Activated CD4-positive, alpha-beta T cell treated with anti-CD3 and anti-CD28 coated beads, Interleukin-2, Interleukin-6, amounts not matched to agents 100 ng/mL and 50 ng/mL, durations not matched to agents 16 hours and 8 hours (primary cell): ENCODE data around the gene BCR.

Source experiments
- DNase-seq: peaks from one replicate; pipeline ENCODE4 v3.0.0-alpha.2; 2020

BCR gene

DNA sequence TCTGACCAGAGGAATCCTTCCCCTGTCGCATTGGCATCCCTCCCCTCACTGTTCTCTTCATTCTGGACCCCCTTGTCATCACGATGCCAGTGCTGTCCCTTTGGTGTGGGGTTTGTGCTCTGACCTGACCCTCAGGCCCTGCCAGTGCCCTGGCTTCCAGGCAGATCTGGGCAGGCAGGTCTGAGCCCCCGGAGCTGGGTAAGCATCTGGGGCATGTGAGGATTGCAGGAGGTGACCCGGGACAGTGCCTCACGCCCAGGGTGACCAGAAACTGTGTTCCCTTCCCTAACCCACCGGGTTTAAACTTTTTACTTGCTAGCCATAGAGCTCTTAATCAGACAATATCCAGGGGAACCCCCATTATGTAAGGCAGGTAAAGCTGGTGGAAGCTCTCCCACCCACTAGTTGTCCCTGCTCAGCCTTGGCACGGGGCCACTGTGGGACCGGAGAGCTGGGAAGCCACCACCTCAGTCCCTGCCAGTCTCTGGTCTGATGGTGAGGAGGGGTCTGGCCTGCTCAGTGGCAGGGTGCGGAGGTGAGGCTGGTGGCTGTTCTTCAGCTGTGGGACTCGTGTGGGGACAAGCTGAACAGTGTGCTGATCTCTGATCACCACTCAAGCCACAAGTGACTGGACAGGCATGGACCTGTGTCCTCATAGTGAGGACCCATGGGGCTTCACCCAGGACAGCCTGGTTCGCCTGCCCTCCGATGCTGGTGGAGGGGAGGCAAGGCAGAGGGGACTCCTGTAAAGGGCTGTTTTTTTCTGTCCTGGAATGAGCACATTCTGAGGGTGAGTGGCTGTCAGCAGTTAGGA is 38.0 kb downstream of the BCR start:
- no peak for DNase-seq

DNA sequence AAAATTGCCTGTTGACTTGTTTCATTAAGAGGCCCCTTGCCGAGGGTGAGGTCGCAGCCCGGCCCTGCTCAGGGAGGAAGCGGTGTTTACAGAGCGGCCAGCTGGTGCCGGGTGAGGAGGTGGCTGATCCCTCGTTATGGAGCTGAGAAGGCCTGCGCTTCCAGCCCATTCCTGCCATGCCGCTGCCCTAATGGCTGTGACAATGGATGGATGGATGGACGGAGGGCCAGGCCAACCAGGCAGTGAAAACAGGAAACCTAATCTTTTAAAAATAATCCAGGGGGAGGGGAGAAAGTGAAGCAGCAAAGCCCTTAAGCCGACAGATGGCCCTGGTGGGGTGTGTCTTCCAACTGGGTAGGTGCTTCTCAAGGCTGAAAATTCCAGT is 38.5 kb downstream of the BCR start:
- DNase-seq = peak; percentile 39

DNA sequence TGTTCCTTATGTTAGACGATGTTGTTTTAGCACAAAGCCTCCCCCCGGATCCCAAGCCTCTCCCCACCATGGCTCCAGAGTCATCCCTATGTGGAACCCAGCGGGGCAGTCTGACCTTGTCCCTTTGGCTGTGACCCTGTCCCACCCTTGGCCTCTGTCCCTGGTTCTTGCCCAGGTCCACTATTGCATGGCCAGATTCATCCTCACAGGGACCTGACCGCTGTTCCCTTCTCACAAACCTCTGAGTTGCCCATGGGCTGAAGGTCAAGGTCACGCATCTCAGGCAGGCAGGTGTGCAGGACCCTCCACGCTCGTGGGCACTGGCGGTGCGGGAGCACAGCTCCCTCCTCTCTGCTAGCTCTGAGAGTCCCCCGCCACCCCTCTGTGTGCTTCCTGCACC is 39.0 kb downstream of the BCR start:
- DNase-seq = no peak

DNA sequence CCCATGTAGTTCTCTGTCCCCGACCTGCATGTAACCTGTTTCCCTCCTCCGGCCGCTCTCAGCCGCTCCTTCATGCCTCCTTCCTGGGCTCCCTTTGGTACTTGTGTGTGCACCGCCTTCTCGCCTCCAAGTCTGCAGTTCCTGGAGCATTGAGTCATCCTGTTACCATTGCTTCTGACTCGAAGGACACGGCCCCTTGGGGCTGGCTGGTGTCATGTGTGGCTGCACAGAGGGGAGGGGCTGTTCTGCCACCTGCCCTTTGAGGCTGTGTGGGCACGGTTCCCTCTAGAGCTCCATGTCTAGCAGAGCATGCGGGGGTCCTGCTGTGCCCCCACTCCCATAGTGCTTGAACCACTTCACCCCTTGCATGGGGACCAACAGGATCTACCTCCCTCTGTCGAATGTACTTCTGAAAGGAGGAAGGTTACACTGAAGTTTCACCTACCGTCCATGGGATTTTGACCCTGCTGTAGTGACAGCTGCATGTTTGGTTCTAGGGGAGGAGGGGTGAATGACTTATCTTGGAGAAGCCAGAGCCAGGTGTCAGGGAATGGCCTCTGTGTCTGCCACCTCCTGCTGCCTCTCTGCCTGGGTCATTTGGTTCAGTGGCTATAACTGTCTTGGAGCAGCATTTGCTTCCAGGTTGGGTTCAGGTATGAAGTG is 39.6 kb downstream of the BCR start:
- DNase-seq = peak; percentile 90

DNA sequence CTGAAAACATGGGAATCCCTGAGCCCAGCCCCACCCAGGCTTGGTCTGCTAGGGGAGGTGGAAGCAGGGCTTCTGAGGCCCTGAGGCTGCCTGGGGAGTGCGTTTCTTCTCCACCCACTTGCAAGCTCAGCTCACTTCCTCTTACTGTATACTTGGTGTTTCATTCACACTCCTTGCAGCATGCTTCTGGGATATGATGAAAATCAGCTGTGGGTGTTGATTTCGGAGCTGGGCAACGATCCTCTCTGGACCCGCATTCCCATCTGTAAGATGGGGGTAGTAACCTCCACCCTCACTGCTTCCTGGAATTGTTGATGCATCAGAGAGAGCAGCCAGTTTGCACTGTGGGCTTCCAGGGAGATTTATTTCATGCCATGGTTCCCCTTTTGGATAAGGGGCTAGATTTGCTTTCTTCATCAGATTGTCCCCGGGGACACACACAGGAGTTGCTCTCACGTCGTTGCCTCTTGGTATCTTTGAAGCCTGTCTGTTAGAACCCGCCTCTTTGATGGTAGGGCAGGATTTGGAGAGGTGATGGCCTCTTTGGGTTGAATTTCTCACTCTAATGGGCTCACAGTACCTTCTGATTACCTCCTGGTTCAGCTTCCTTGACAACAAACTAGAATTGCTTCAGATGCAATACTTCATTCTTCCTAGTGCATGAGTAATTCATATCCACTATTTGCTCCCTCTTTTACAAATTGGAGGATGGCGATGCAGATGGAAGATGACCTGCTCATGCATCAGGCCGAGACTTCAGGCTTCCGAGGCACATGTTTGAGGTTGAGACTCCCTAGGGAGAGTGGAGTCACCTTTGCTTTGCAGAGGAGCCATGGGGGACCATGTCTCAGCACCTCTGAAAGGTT is 40.4 kb downstream of the BCR start:
- peak; percentile 54 for DNase-seq

DNA sequence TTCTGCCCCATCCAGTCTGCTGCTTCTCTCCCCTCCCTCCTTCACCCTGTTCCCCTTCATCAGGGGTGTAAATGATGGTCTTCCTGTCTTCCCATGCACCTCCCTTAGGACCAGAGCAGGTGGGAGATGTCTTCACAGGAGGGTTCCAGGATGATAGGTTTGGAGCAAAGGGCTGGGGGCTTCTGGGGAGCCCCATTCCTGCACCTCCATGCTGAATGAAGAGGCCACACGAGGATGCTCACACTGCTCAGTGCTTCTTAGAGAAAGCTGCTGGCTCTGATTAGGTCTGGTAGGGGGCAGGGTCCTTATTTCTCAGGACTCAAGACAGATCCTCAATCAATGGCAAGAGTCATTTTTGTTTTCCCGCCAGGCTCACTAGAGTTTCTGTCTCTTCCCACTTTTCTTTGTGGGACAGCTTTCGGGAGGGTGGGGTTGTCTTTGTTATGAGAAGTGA is 41.1 kb downstream of the BCR start:
- no peak for DNase-seq

DNA sequence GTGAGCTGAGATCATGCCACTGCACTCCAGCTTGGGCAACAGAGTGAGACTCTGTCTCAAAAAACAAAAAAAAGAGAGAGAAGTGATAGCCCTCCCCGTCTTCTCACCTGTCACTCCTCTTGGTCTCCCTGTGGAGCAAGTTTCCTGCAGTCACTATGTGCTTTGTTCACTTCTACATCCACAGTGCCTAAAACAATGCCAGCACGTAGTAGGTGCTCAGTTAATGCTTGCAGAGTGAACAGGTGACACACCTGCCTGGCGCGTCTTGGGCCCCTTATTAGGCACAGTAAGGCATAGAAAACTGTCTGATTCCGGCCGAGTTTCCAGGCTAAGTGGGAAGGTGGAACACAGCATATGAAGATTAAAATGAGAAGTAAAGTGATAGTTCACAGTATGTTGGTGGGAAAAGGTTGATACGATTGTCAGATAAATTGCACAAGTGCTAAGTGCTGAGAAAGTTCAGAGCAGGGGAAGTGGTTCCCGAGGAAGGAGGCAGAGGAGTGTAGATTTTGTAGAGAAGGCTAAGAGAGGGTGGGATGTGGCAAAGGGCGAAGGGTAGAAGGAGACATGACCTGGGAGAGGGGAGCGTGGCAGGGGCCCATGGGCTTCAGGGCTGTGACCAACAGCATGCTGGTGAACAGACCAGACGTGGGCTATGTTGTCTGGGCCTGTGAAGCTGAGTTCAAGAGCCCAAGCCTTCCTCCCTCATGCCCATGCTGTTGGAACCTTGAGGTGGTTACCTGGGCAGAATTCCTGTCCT is 41.9 kb downstream of the BCR start:
- DNase-seq = no peak

DNA sequence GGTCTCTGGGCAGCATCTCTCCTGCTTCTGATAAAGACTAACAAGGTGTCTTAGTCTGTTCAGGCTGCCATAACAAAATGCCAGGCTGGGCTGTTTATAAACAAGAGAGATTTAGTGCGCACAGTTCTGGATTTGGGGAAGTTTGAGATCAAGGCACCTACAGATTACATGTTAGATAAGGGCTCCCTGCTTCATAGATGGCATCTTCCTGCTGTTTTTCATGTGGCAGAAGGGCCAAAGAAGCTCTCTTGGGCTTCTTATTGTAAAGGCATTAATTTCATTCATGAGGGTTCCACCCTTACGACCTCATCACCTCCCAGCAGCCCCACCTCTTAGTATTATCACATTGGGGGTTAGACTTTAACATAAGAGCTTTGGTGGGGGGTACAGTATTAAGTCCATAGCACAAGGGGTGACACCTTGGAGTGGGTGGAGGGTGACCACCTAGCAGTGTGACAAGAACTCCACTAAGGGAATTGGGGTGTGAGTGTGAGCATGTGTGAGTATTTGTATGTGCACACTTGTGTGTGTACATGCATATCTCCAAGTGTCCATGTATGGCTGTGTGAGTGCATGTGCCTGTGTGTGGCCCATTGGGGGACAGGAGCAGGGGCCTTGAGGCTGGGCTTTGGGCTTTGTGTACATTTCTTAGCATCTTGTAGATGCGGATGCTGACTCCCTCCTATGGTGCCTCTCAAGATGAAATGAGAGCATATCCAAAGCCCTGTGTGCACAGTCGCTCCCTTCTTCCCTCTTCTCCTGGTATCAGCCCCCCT is 42.7 kb downstream of the BCR start:
- DNase-seq = no peak

DNA sequence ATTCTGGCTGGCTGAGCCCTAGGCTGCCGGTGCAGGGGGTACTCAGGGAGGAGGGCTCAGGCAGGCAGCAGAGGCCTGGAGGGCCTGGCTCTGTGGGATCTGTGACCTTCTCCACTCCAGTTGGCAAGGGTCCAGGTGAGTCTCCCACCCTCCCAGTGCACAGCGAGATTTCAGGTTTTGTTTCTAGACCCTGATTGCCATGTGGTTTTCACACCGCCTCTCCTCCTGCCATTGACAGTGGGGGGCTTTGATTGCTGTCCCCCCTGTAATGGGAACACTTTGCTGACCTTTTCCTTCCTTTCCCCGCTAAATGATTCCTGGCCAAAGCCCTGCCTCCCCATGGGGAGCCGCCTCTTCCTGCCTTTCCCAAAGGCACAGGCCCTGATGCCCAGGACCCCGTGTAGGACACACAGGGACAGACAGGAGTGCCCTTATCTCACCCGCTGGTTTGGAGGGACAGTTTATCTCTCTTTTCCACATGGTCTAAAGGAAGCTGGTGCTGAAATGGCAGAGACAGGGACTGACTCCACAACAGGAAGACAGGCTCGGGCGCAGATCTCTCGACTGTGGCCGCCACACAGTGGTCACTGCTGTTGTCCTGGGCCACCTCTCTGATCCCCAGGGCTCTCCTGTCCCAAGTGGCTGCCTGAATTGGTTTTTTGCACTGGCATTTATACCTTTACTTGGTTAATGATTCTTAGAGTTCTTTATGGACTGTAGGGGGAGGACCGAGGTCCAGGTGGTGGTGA is 43.4 kb downstream of the BCR start:
- no peak for DNase-seq

DNA sequence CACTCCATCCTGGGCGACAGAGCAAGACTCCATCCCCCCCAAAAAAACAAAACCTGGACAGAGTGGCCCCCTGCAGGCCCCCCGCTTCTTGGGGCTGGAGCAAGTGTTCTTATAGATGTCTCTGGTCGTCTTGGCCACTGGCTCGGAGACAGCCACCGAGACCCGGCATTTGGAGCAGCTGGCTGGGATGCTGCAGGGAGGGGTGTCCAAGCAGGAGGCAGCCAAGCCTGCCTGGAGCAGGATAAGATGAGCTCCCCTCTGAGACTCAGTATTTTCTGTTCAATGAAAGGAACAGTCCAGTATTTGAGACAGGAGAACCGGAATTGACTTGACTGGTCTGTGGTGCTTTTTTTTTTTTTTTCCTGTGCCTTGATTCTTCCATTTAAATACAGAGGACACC is 44.5 kb downstream of the BCR start:
- no peak for DNase-seq

DNA sequence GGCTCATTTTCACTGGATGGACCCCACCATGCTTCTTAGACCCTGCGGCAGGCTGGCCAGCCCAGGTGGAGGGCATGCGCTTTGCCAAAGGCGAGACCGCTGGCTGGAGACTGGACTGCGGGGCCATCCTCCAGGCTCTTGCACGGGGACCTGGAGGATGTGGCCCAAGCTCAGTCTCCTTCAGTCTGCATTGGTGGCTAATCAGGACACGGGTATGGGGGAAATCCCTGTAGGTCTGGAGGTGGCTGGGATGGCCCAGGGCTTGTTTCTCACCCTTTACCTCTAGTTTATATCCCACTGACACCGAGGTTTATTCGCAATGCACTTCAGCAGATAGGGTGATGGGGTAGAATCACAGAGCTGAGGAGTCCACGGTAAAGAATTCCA is 45.0 kb downstream of the BCR start:
- no peak for DNase-seq

DNA sequence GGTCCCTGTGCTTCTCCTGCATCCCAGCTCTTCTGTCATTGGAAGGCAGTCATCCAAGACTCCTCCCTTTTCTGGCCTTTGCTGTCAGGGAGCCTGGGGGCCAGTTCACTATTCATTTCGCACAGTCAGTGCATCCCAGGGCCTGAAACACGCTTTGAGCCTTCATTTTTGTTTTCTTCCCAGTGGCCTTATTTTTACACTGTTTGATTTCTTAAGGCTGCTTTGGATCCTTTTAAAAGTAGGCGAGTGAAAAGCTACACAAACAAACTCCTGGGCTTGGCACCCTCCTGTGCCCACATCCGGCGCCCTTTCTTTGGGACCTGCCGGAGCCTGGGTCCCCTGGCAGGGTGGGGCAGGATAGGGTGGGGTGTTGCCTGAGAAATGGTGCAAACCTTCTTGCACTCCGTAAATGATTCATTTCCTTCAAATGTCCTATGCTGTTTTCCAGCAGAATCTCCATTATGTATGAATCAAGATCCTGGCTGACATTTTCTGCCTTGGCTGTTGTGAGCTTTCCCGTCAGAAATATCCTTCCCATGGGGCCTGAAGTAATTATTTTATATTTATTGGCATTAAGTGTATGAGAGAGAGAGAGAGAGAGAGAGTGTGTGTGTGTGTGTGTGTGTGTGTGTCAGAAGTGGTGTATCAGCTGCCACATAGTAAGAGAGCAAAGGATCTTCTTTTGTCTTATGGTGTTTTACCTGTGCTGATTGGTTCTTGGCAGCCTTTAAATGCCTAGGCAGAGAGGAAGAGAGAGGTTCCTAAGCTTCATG is 45.6 kb downstream of the BCR start:
- peak; percentile 42 for DNase-seq

DNA sequence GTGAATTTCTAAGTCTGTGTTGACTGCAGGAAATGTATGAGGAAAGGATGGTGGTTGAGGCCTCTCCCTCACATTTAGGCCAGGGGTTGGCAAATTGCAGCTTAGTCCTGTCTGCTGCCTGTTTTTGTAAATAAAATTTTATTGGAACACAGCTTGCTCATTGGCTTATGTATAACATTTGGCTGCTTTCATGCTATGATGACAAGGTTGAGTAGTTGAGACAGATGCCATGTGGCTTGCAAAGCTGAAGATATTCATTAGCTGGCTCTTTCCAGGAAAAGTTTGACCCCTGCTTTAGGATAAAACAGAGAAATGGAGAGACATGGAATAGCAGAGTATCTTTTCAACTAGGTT is 46.2 kb downstream of the BCR start:
- DNase-seq = no peak

DNA sequence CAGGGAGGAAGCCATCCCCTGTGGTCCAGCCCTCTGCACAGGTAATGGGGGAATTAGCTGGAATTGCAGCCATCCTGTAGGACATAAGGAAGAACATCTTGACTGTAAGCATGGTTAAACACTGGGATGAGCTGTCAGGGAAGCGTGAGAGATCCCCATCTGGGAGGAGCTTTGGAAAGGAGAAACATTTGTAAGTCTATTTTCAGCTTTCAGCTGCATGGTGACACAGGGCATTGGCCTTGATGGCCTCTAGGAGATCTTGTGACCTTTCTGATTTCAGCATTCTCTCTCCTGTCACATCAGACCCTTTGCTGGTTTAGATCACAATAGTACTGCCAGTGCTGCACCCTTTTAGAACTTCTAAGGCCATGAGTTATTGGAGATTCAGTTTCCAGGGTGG is 47.1 kb downstream of the BCR start:
- no peak for DNase-seq

DNA sequence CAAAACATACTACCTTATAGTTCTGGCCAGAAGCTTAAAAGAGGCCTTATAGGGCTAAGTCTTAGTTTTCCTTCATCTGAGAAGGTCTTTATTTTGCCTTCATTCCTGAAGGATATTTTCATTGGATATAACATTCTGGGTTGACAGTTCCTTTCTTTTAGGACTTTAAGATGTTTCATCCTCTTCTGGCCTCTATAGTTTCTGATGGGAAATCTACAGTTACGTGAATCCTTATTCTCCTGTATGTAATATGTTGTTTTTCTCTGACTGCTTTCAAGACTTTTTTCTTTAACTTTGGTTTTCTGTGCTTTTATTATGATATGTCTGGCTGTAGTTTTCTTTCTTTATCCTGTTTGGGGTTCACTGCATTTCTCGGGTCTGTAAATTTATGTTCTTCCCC is 48.2 kb downstream of the BCR start:
- no peak for DNase-seq

DNA sequence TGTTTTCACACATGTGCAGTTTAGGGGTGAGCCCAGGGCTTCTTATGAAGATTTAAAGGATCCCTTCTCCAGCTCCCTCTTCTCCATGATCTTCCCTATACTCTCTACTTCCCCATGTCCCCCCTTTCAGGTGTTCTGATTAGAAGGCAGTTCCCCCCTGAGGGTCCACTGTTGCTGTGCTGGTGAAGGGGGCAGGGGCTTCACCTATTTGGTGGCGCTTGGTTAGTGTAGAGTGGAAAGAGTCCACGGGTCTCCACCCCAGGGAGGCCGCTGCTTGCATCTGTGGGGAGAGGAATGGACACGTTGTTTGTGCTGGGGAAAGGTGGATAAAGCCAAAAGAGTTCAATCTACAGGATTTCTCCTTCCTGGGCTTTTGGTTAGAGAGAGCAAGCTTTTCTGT is 49.3 kb downstream of the BCR start:
- DNase-seq = no peak

DNA sequence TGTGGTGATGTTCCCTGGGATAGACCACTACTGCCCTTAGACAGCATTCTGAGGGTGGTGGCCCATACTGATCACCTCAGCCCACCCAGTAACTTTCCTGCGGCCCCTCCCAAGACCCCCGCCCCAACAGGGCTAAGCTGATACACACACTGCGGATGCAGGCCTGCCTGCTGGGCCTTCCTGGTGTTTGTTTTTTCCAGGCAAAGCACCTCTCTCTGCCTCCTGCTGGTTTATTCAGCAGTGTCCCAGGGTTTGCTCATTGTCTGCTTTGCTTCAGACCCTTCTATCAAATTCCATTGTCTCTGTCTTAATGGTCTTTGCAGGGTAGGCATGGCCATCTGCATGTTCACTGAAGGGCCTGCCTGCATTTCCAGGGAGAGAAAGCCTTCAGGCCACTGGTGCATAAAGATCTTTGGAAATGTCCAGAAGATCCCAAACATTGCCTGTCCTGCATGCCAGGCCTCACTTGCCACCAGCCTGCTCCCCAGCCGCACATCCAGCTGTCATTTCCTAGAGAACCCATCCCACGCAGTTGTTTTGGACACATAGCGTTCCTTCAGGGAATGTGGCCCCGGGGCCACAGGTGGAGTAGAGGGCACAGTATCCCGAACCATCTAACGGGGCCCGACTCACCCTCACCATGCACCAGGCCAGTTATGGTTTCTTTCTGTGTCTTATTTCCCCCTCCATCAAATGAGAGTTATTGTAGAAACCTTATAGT is 50.2 kb downstream of the BCR start:
- DNase-seq = no peak

DNA sequence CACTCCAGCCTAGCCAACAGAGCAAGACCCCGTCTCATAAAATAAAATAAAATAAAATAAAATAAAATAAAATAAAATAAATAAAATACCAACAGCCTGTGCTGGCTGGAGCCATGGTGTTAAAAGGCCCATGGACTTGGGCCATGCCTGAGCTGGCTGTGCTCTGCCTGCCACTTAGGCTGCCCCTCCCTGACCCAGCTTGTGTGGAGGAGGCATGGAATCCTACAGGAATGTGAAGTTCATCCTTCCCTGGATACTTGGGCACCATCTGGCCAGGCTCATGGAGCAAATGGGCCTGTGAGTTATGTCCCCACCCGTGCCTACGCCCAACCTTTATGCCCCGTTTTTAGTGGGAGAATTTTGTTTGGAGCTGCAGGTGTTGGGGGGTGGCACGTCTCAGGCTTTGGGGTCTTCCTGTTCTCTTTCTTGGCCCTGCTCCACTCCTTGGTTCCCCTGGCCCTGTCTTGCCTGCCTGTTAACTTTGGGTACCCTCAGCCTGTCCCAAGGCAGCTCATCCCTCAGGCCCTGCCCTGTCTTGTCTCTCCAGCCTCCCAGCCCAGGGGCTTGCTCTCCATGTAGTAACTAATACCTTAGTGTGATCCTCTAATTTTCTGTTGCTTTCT is 51.3 kb downstream of the BCR start:
- no peak for DNase-seq

DNA sequence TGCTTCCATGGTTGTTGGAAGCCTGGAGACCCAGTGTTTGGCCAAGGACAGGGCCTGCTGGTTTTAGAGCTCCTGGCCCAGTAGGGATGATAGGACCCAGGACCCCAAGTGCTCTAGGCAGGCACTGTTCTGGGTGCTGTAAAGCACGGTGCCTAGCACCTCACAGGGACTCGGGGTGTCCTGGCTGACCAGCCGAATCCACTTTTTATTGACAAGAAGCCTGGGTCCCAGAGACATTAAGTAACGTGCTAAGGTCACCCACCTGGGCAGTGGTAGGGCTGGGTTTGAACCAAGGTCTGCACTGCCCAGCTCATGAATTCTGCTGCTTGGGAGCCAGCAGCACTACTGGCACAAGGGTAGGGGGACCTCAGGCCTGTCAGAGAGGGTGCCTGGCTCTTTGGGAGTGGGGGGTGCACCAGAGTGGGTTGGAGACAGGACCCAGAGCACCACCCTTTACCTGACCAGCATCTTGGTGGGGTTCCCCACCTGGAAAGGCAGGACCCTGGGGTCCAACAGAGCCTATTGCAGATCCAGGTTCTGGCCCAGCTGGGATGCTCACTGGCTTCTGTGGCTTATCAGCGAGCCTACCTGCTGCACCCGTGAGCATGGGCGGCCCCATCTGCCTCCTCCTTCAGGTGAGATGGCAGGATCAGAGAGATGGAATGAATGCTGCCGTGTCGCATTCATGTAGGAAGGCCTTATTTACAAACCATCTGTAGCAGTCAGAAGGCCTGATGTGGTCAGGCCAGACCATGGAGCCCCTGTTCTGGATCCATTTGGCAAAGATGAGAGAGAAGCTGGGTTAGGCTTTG is 52.0 kb downstream of the BCR start:
- DNase-seq = no peak
